Neural progenitor cell (in vitro differentiated cells): ENCODE measurements around the gene AFG1L. TPM values are rescaled to one million over a fixed set of nuclear protein-coding genes. Genes with fewer than 3 reads are reported as not detected.

Source experiments
- DNase-seq: peaks from one replicate; pipeline ENCODE4 v3.0.0-alpha.2; 2016; ENCODE audit warnings: low spot score
- H2AFZ ChIP-seq: fragments of 200-600 bp; sonication (generic); replicated peaks from 2 replicates; pipeline ENCODE4 v1.6.1; 2016; ENCODE audit warnings: antibody characterized with exemption
- H3F3A ChIP-seq: fragments of 200-600 bp; sonication (generic); 2 replicates; pipeline ENCODE4 v1.6.1; 2016; ENCODE audit warnings: antibody characterized with exemption, low read depth
- H3K27ac ChIP-seq: fragments of 200-600 bp; sonication (generic); 2 replicates; pipeline ENCODE4 v1.5.1; 2016; ENCODE audit warnings: mild to moderate bottlenecking
- H3K27me3 ChIP-seq: fragments of 200-600 bp; sonication (generic); 2 replicates; pipeline ENCODE4 v1.6.1; 2016; ENCODE audit warnings: mild to moderate bottlenecking, moderate library complexity
- H3K36me3 ChIP-seq: fragments of 200-600 bp; sonication (generic); 2 replicates; pipeline ENCODE4 v1.5.1; 2016
- H3K4me1 ChIP-seq: fragments of 200-600 bp; sonication (generic); 2 replicates; pipeline ENCODE4 v1.6.1; 2016; ENCODE audit warnings: mixed run types
- H3K4me2 ChIP-seq: fragments of 200-600 bp; sonication (generic); 2 replicates; pipeline ENCODE4 v1.6.1; 2016
- H3K4me3 ChIP-seq: fragments of 200-600 bp; sonication (generic); 2 replicates; pipeline ENCODE4 v1.5.1; 2016
- H3K79me2 ChIP-seq: fragments of 200-600 bp; sonication (generic); 2 replicates; pipeline ENCODE4 v1.6.1; 2016; ENCODE audit warnings: low read depth
- H3K9ac ChIP-seq: fragments of 200-600 bp; sonication (generic); 2 replicates; pipeline ENCODE4 v1.6.1; 2016
- H3K9me3 ChIP-seq: fragments of 200-600 bp; sonication (generic); 2 replicates; pipeline ENCODE4 v1.5.1; 2016; ENCODE audit warnings: low read depth
- H4K20me1 ChIP-seq: fragments of 200-600 bp; sonication (generic); 2 replicates; pipeline ENCODE4 v1.6.1; 2016; ENCODE audit warnings: low read depth
- H3K27ac Mint-ChIP-seq: 3 replicates; pipeline ENCODE4 v1.8.0; 2021; ENCODE audit warnings: mixed read lengths
- H3K27me3 Mint-ChIP-seq: 2 replicates; pipeline ENCODE4 v1.8.0; 2022; ENCODE audit warnings: low read depth, mild to moderate bottlenecking, inconsistent platforms, moderate library complexity, mixed read lengths; ENCODE audit not compliant: insufficient read depth
- H3K36me3 Mint-ChIP-seq: 3 replicates; pipeline ENCODE4 v1.8.0; 2021; ENCODE audit warnings: mixed read lengths
- H3K4me1 Mint-ChIP-seq: 3 replicates; pipeline ENCODE4 v1.8.0; 2021; ENCODE audit warnings: mixed read lengths
- H3K4me3 Mint-ChIP-seq: 3 replicates; pipeline ENCODE4 v1.8.0; 2021; ENCODE audit warnings: mild to moderate bottlenecking, moderate library complexity, mixed read lengths
- H3K9me3 Mint-ChIP-seq: 3 replicates; pipeline ENCODE4 v1.8.0; 2020; ENCODE audit warnings: mixed read lengths
- CTCF ChIP-seq: fragments of 200-600 bp; sonication (generic); IDR thresholded peaks from 2 replicates; pipeline ENCODE4 v1.5.1; 2017; ENCODE audit warnings: antibody characterized with exemption, mild to moderate bottlenecking
- EZH2 ChIP-seq: fragments of 200-600 bp; sonication (generic); IDR thresholded peaks from 2 replicates; pipeline ENCODE4 v1.6.1; 2017; ENCODE audit warnings: antibody characterized with exemption, mild to moderate bottlenecking, moderate library complexity
- EZH2phosphoT487 ChIP-seq: fragments of 200-600 bp; sonication (generic); IDR thresholded peaks from 2 replicates; pipeline ENCODE4 v1.6.1; 2017; ENCODE audit warnings: antibody characterized with exemption
- total RNA-seq: library from RNA; depleted of rRNA; stranded (reverse); fragments of >200 nt; gene quantifications from 2 replicates; pipeline ENCODE4 v1.2.3, GENCODE V29; 2015; ENCODE audit warnings: low replicate concordance

AFG1L gene
- total RNA-seq, 1 donor from 2014 or later = 8.3 TPM

GRCh38 chr6:108451816-108452215 lies 157.0 kb downstream of the AFG1L start:
- DNase-seq = no peak
- Mint-ChIP-seq H3K27ac (no peak overlapping the region), H3K9me3 (no peaks in the 10 kb centered on the region), H3K36me3 (no peaks in the 10 kb centered on the region), H3K4me1 (peaks cover 12% of the 10 kb centered on the region), H3K4me3 (no peak overlapping the region), H3K27me3 (no peaks in the 10 kb centered on the region)
- no peak overlapping the region for H2AFZ ChIP-seq
- no peak overlapping the region for H3K4me2 ChIP-seq
- H3K27me3 ChIP-seq = no peaks in the 10 kb centered on the region
- no peak overlapping the region for H3K27ac ChIP-seq
- H3K9me3 ChIP-seq = no peaks in the 10 kb centered on the region
- no peak overlapping the region for H3K4me3 ChIP-seq
- H4K20me1 ChIP-seq = no peaks in the 10 kb centered on the region
- no peak overlapping the region for H3K9ac ChIP-seq
- no peaks in the 10 kb centered on the region for H3F3A ChIP-seq
- no peak for TF ChIP-seq EZH2
- no peak for TF ChIP-seq EZH2phosphoT487
- TF ChIP-seq CTCF = no peak
- H3K36me3 ChIP-seq = no peaks in the 10 kb centered on the region
- H3K4me1 ChIP-seq = peaks cover 12% of the 10 kb centered on the region
- no peaks in the 10 kb centered on the region for H3K79me2 ChIP-seq

GRCh38 chr6:108452711-108453195 lies 157.9 kb downstream of the AFG1L start:
- Histone ChIP-seq H2AFZ (no peak overlapping the region), H3K4me2 (peak overlapping the region; percentile 4), H3K9me3 (no peaks in the 10 kb centered on the region), H3K27me3 (no peaks in the 10 kb centered on the region), H3K4me1 (peaks cover 12% of the 10 kb centered on the region), H3K9ac (no peak overlapping the region), H3K79me2 (no peaks in the 10 kb centered on the region), H3F3A (no peaks in the 10 kb centered on the region), H3K4me3 (no peak overlapping the region), H3K36me3 (no peaks in the 10 kb centered on the region), H4K20me1 (no peaks in the 10 kb centered on the region), H3K27ac (no peak overlapping the region)
- TF ChIP-seq EZH2phosphoT487 = no peak
- TF ChIP-seq EZH2 = no peak
- no peak for TF ChIP-seq CTCF
- Mint-ChIP-seq H3K9me3 (no peaks in the 10 kb centered on the region), H3K27me3 (no peaks in the 10 kb centered on the region), H3K4me1 (peaks cover 12% of the 10 kb centered on the region), H3K27ac (peak overlapping the region; percentile 33), H3K36me3 (no peaks in the 10 kb centered on the region), H3K4me3 (no peak overlapping the region)
- DNase-seq = peak; percentile 52

GRCh38 chr6:108453601-108454185 lies 158.8 kb downstream of the AFG1L start:
- Mint-ChIP-seq H3K27me3 (peaks cover 2% of the 10 kb centered on the region), H3K27ac (no peak overlapping the region)

More at GRCh38 chr6:108453601-108454185, 158.8 kb downstream of the AFG1L start:
- Histone ChIP-seq H2AFZ (no peak overlapping the region), H3K4me3 (no peak overlapping the region), H3F3A (no peaks in the 10 kb centered on the region), H3K36me3 (no peaks in the 10 kb centered on the region), H4K20me1 (no peaks in the 10 kb centered on the region), H3K9me3 (no peaks in the 10 kb centered on the region), H3K9ac (no peak overlapping the region), H3K79me2 (no peaks in the 10 kb centered on the region), H3K27ac (no peak overlapping the region), H3K4me2 (no peak overlapping the region), H3K27me3 (no peaks in the 10 kb centered on the region), H3K4me1 (peaks cover 12% of the 10 kb centered on the region)
- Mint-ChIP-seq H3K36me3 (no peaks in the 10 kb centered on the region), H3K9me3 (peaks cover 2% of the 10 kb centered on the region), H3K4me1 (peaks cover 12% of the 10 kb centered on the region), H3K4me3 (no peak overlapping the region)
- TF ChIP-seq EZH2phosphoT487 = no peak
- TF ChIP-seq CTCF = no peak
- TF ChIP-seq EZH2 = no peak
- DNase-seq = no peak
